ENCODE measurements around the gene TMPRSS11B. TPM values are rescaled to one million over a fixed set of nuclear protein-coding genes. Genes with fewer than 3 reads are reported as not detected.

TMPRSS11B gene
- total RNA-seq, 1 donor from 2014 or later = 1.0 TPM

GRCh38 chr4:68271851-68272357 is 26.4 kb upstream of the TMPRSS11B start:
- peak; percentile 83 for TF ChIP-seq CTCF (conservative IDR thresholded peaks at IDR 0.05)
- no peaks in the 10 kb centered on the region for H3K36me3 Mint-ChIP-seq
- peaks cover 4% of the 10 kb centered on the region for H3K4me1 Mint-ChIP-seq (ENCODE audit: unreplicated experiment)
- no peak overlapping the region for H3K27ac Mint-ChIP-seq
- H3K27me3 Mint-ChIP-seq = peaks cover 30% of the 10 kb centered on the region
- no peak for DNase-seq (ENCODE audit: extremely low spot score, unreplicated experiment)
- peak overlapping the region; percentile 84 for H3K4me3 Mint-ChIP-seq
- H3K9me3 Mint-ChIP-seq = no peaks in the 10 kb centered on the region

- peaks cover 23% of the 10 kb centered on the region for H3K27me3 Mint-ChIP-seq
- no peaks in the 10 kb centered on the region for H3K36me3 Mint-ChIP-seq
- no peak for DNase-seq (ENCODE audit: extremely low spot score, unreplicated experiment)
- H3K4me3 Mint-ChIP-seq = no peak overlapping the region
- no peak overlapping the region for H3K27ac Mint-ChIP-seq
- TF ChIP-seq CTCF (conservative IDR thresholded peaks at IDR 0.05) = no peak
- H3K9me3 Mint-ChIP-seq = no peaks in the 10 kb centered on the region
- no peaks in the 10 kb centered on the region for H3K4me1 Mint-ChIP-seq (ENCODE audit: unreplicated experiment)
Observed at GRCh38 chr4:68267433-68267944, 22.0 kb upstream of the TMPRSS11B start.

- no peak overlapping the region for H3K4me3 Mint-ChIP-seq
- no peaks in the 10 kb centered on the region for H3K4me1 Mint-ChIP-seq (ENCODE audit: unreplicated experiment)
- no peak for TF ChIP-seq CTCF (conservative IDR thresholded peaks at IDR 0.05)
- DNase-seq (ENCODE audit: extremely low spot score, unreplicated experiment) = no peak
- no peaks in the 10 kb centered on the region for H3K36me3 Mint-ChIP-seq
- H3K27me3 Mint-ChIP-seq = peaks cover 8% of the 10 kb centered on the region
- H3K9me3 Mint-ChIP-seq = no peaks in the 10 kb centered on the region
- H3K27ac Mint-ChIP-seq = no peak overlapping the region
Observed at GRCh38 chr4:68264875-68265565, 19.5 kb upstream of the TMPRSS11B start.

GRCh38 chr4:68259191-68259590 is 13.7 kb upstream of the TMPRSS11B start:
- Mint-ChIP-seq H3K27ac (no peak overlapping the region), H3K36me3 (no peaks in the 10 kb centered on the region), H3K27me3 (no peaks in the 10 kb centered on the region), H3K4me3 (no peak overlapping the region), H3K9me3 (no peaks in the 10 kb centered on the region), H3K4me1 (ENCODE audit: unreplicated experiment) (no peaks in the 10 kb centered on the region)
- DNase-seq (ENCODE audit: extremely low spot score, unreplicated experiment) = no peak
- TF ChIP-seq CTCF (conservative IDR thresholded peaks at IDR 0.05) = no peak

- DNase-seq (ENCODE audit: extremely low spot score, unreplicated experiment) = no peak
- no peak overlapping the region for H3K27ac Mint-ChIP-seq
- H3K4me3 Mint-ChIP-seq = no peak overlapping the region
- TF ChIP-seq CTCF (conservative IDR thresholded peaks at IDR 0.05) = no peak
- no peaks in the 10 kb centered on the region for H3K36me3 Mint-ChIP-seq
- no peaks in the 10 kb centered on the region for H3K9me3 Mint-ChIP-seq
- no peaks in the 10 kb centered on the region for H3K27me3 Mint-ChIP-seq
- no peaks in the 10 kb centered on the region for H3K4me1 Mint-ChIP-seq (ENCODE audit: unreplicated experiment)
Observed at GRCh38 chr4:68257719-68258118, 12.2 kb upstream of the TMPRSS11B start.
